IPS DF 6.9 (cell line): Measurements from ENCODE around the gene ITM2C.
A peak's percentile ranks its signal among the peaks of the same experiment; 100 is the strongest.

Experiments
- DNase-seq: peaks from one replicate; pipeline ENCODE4 v3.0.0-alpha.2; 2013; ENCODE audit warnings: low read depth, low spot score
- H3K27ac ChIP-seq: one replicate; pipeline ENCODE4 v1.5.1; 2013; ENCODE audit warnings: low read length, control low read depth
- H3K27me3 ChIP-seq: 2 replicates; pipeline ENCODE4 v1.6.1; 2013; ENCODE audit warnings: mild to moderate bottlenecking, low read length; ENCODE audit not compliant: control insufficient read depth, insufficient read depth
- H3K36me3 ChIP-seq: 2 replicates; pipeline ENCODE4 v1.6.1; 2013; ENCODE audit warnings: low read length; ENCODE audit not compliant: control insufficient read depth, insufficient read depth
- H3K4me1 ChIP-seq: 2 replicates; pipeline ENCODE4 v1.6.1; 2013; ENCODE audit warnings: low read length; ENCODE audit not compliant: control insufficient read depth, insufficient read depth
- H3K4me3 ChIP-seq: 2 replicates; pipeline ENCODE4 v1.5.1; 2013; ENCODE audit warnings: mild to moderate bottlenecking, low read length
- H3K9me3 ChIP-seq: 2 replicates; pipeline ENCODE4 v1.6.1; 2013; ENCODE audit warnings: low read length, inconsistent platforms; ENCODE audit not compliant: control insufficient read depth, insufficient read depth
- WGBS: extraction: QIAGEN DNeasy Blood & Tissue Kit; methylation state at CpG from one replicate; pipeline ENCODE4 v1.1.7; 2013; ENCODE audit warnings: mixed read lengths, missing lambda C conversion rate; ENCODE audit not compliant: insufficient read length, insufficient coverage; 5-methylcytosine and 5-hydroxymethylcytosine counted together

Gene ITM2C, protein sequence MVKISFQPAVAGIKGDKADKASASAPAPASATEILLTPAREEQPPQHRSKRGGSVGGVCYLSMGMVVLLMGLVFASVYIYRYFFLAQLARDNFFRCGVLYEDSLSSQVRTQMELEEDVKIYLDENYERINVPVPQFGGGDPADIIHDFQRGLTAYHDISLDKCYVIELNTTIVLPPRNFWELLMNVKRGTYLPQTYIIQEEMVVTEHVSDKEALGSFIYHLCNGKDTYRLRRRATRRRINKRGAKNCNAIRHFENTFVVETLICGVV

DNA sequence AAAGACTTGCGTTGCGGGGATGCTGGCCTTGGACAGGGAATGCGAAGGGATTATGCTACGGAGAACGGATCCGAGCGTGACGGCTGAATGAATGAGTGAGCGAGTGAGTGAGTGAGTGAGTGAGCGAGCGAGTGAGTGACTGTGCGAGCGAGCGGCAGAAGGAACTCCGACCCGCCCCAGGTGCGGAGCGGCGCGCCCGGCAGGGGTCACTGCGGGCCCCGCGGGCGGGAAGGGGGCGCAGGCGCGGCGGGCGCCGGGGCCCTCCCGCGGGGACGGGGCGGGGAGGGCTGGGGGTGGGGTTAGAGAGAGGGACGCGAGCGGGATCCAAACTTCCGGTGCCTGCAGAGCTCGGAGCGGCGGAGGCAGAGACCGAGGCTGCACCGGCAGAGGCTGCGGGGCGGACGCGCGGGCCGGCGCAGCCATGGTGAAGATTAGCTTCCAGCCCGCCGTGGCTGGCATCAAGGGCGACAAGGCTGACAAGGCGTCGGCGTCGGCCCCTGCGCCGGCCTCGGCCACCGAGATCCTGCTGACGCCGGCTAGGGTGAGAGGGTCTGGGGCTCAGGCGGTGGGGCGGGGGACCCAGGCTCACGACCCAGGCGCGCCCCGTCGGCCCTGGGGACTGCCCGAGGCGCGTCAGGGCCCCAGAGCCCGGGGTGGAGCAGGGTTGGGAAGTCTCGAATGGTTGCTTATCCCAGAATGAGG lies at the start of gene ITM2C:
TSS of gene ITM2C (plus strand) at position 338 of the 702 bp plus-strand sequence. CDS start at position 422, 84 bp downstream.
- Histone ChIP-seq H3K27ac (no peak within 1 kb of the TSS), H3K27me3 (no peaks in the 10 kb centered on the region), H3K4me1 (peaks cover 30% of the 10 kb centered on the region), H3K4me3 (peak within 1 kb of the TSS; percentile 95), H3K9me3 (no peaks in the 10 kb centered on the region), H3K36me3 (no peaks in the 10 kb centered on the region)
- no peak for DNase-seq
- no CpG with 5 or more reads among the region's 76 CpGs for whole genome bisulfite sequencing

DNA sequence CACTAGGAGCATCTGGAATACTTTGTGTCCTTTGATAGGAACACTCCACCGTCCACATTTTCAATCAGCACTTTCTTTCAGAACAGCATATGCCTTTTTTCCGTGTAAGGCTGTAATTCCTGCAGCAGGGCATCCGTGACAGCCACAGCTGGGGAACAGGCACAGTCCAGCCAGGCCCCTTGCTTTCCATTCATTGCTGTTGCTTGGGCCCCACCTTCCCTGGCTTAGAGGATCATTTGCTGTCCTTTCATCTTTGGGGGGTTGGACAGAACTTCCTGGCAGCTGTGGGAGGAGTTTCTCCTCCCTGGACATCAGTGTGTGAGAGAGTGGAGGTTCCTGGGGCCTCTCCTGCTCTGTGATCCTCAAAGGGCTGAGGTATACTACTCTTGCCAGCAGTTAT lies 49.7 kb upstream of the ITM2C start:
- no peak overlapping the region for H3K27ac ChIP-seq
- H3K27me3 ChIP-seq, result no peaks in the 10 kb centered on the region
- DNase-seq, result no peak
- WGBS, result no CpG with 5 or more reads among the region's 3 CpGs
- no peaks in the 10 kb centered on the region for H3K9me3 ChIP-seq
- H3K4me1 ChIP-seq, result no peaks in the 10 kb centered on the region
- H3K4me3 ChIP-seq, result no peak overlapping the region
- H3K36me3 ChIP-seq, result peaks cover 13% of the 10 kb centered on the region

- Histone ChIP-seq H3K36me3 (peaks cover 7% of the 10 kb centered on the region), H3K27ac (no peak overlapping the region), H3K4me1 (no peaks in the 10 kb centered on the region), H3K4me3 (no peak overlapping the region), H3K27me3 (no peaks in the 10 kb centered on the region), H3K9me3 (no peaks in the 10 kb centered on the region)
- WGBS, result no CpG with 5 or more reads among the region's 7 CpGs
- DNase-seq, result no peak
Observed at GRCh38 chr2:230816735-230817134, 48.0 kb upstream of the ITM2C start.

DNA sequence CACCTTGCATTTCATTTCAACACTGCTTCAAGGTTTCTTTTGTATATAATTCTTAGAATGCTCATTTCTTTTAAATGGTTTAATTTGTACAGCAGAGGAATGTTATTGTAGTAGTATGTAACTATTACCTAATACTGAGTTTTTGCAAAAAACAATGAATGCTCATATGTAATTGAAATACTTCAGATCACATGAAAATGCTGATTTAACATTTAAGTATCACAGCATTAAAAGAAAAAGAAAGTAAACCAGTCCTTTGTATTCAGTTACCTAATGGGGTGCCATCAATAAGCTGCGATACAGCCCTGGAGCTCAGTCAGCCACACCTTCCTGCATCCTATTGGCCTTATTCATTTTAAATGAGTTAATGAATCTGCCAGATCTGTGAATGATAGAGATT lies 45.3 kb upstream of the ITM2C start:
- Histone ChIP-seq H3K27me3 (no peaks in the 10 kb centered on the region), H3K9me3 (no peaks in the 10 kb centered on the region), H3K4me3 (no peak overlapping the region), H3K27ac (no peak overlapping the region), H3K4me1 (no peaks in the 10 kb centered on the region), H3K36me3 (peaks cover 11% of the 10 kb centered on the region)
- no peak for DNase-seq
- WGBS, result no CpG with 5 or more reads among the region's 1 CpG

- Histone ChIP-seq H3K9me3 (no peaks in the 10 kb centered on the region), H3K27ac (no peak overlapping the region), H3K36me3 (peaks cover 11% of the 10 kb centered on the region), H3K27me3 (no peaks in the 10 kb centered on the region), H3K4me1 (no peaks in the 10 kb centered on the region), H3K4me3 (no peak overlapping the region)
- no CpG with 5 or more reads among the region's 18 CpGs for WGBS
- DNase-seq, result no peak
Observed at GRCh38 chr2:230821261-230821990, 43.3 kb upstream of the ITM2C start.

- Histone ChIP-seq H3K4me3 (no peak overlapping the region), H3K4me1 (no peaks in the 10 kb centered on the region), H3K36me3 (peaks cover 11% of the 10 kb centered on the region), H3K9me3 (no peaks in the 10 kb centered on the region), H3K27me3 (no peaks in the 10 kb centered on the region), H3K27ac (no peak overlapping the region)
- no CpG with 5 or more reads among the region's 13 CpGs for WGBS
- DNase-seq, result no peak
Observed at GRCh38 chr2:230821991-230822520, 42.7 kb upstream of the ITM2C start.

- Histone ChIP-seq H3K36me3 (peaks cover 8% of the 10 kb centered on the region), H3K4me3 (no peak overlapping the region), H3K27me3 (no peaks in the 10 kb centered on the region), H3K9me3 (no peaks in the 10 kb centered on the region), H3K27ac (no peak overlapping the region), H3K4me1 (no peaks in the 10 kb centered on the region)
- WGBS, result no CpG with 5 or more reads among the region's 10 CpGs
- DNase-seq, result no peak
Observed at GRCh38 chr2:230823264-230823964, 41.3 kb upstream of the ITM2C start.

DNA sequence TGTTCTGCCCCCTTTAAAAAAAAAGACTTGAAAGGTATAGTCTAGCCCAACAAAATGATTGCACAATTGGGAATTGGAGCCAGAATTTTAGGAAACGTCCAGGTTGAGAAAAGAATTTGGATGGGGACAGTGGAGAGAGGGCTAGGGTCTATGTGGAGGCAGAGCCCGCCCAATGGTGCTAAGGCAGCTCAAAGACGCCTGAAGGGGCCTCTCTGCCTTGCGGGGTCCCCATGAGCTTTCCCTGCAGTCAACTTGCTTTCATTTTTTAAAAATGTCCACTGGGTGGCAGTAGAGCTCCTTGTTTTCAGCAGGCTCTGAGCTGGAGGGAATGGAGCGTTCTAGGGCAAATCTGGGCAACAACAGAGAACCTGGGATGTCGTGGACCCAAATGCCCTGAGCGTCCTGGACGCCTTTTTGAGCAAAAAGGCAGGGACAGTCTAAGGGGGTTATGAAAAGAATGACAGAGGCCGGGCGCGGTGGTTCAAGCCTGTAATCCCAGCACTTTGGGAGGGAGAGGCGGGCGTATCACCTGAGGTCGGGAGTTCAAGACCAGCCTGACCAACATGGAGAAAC lies 40.2 kb upstream of the ITM2C start:
- Histone ChIP-seq H3K9me3 (no peaks in the 10 kb centered on the region), H3K4me1 (no peaks in the 10 kb centered on the region), H3K27me3 (no peaks in the 10 kb centered on the region), H3K4me3 (no peak overlapping the region), H3K27ac (no peak overlapping the region), H3K36me3 (peaks cover 3% of the 10 kb centered on the region)
- peak; percentile 83 for DNase-seq
- WGBS, result no CpG with 5 or more reads among the region's 14 CpGs

GRCh38 chr2:230825354-230825753 lies 39.4 kb upstream of the ITM2C start:
- no peaks in the 10 kb centered on the region for H3K4me1 ChIP-seq
- WGBS, result no CpG with 5 or more reads among the region's 1 CpG
- no peak for DNase-seq
- H3K27me3 ChIP-seq, result no peaks in the 10 kb centered on the region
- peaks cover 3% of the 10 kb centered on the region for H3K36me3 ChIP-seq
- H3K4me3 ChIP-seq, result no peak overlapping the region
- no peak overlapping the region for H3K27ac ChIP-seq
- no peaks in the 10 kb centered on the region for H3K9me3 ChIP-seq
